Natural killer cell treated with Interleukin-12 subunit alpha and Interleukin-12 subunit beta and Interleukin-15 and Interleukin-18, amount 100 ng/mL, for 72 hours (primary cell): ENCODE measurements around the gene CAMK2G. TPM values are rescaled to one million over a fixed set of nuclear protein-coding genes. Genes with fewer than 3 reads are reported as not detected.
A peak's percentile ranks its signal among the peaks of the same experiment; 100 is the strongest.

Experiments used
- ATAC-seq, 2 donors: fragments of 150-1000 bp; cut with Tn5 transposase in 1 of 2; sonication (Bioruptor Pico), chemical (Tn5 transposase) in 1 of 2; 2 replicates each; pipeline ENCODE4 v1.10.0; 2021
- DNase-seq: peaks from one replicate; pipeline ENCODE4 v3.0.0; 2022; ENCODE audit warnings: low spot score
- H3K27ac Mint-ChIP-seq, 2 donors: 1 replicate in 1 of 2; 2 replicates in 1 of 2; pipeline ENCODE4 v1.8.0; 2022; ENCODE audit warnings: mixed read lengths in 2 of 2, mild to moderate bottlenecking in 1 of 2, moderate library complexity in 1 of 2
- H3K27me3 Mint-ChIP-seq, 2 donors: 1 replicate in 1 of 2; 2 replicates in 1 of 2; pipeline ENCODE4 v1.8.0; 2022; ENCODE audit warnings: mixed read lengths in 2 of 2
- H3K36me3 Mint-ChIP-seq: one replicate; pipeline ENCODE4 v1.8.0; 2022; ENCODE audit warnings: mixed read lengths
- H3K4me1 Mint-ChIP-seq, 2 donors: 1 replicate in 1 of 2; 2 replicates in 1 of 2; pipeline ENCODE4 v1.8.0; 2022; ENCODE audit warnings: low read depth in 2 of 2, mixed read lengths in 2 of 2, mild to moderate bottlenecking in 1 of 2
- H3K4me3 Mint-ChIP-seq: one replicate; pipeline ENCODE4 v1.8.0; 2022; ENCODE audit warnings: mixed read lengths
- H3K9me3 Mint-ChIP-seq: 2 replicates; pipeline ENCODE4 v1.8.0; 2022; ENCODE audit warnings: mixed read lengths
- total RNA-seq, 2 donors: library from RNA; stranded (reverse); gene quantifications; one replicate each; pipeline ENCODE4 v1.2.3, GENCODE V29; 2022

CAMK2G gene
- total RNA-seq, 2 donors from 2014 or later, result 6.9 to 15.3 TPM

GRCh38 chr10:73769396-73769795 is 105.0 kb downstream of the CAMK2G start:
- Mint-ChIP-seq H3K9me3 (no peaks in the 10 kb centered on the region), H3K27ac (peak overlapping the region; percentile 54 to 78), H3K36me3 (peaks cover 61% of the 10 kb centered on the region), H3K4me1 (peaks cover 47 to 50% of the 10 kb centered on the region in 2 donors), H3K4me3 (no peak overlapping the region), H3K27me3 (no peaks in the 10 kb centered on the region)
- ATAC-seq (no peak), DNase-seq (no peak)

DNA sequence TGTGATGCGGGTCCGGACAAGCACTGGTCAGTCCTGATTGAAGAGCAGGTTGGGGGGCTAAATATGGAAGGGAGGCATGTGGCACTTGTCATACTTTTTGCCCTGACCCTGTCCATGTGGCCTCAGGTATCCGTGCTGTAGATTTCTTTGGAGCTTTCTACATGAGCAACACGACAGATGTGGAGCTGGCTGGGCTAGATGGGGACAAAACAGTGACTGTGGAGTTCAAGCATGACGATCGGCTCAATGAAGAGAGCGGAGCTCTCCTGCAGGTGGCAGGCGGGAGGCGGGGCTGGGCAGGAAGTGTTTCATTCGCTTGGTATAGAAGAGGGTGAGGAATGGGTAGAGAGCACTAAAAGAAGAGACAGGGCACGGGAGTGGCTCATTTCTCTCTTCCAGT is 105.5 kb downstream of the CAMK2G start:
- peaks cover 57% of the 10 kb centered on the region for H3K36me3 Mint-ChIP-seq
- no peaks in the 10 kb centered on the region for H3K9me3 Mint-ChIP-seq
- peaks cover 42 to 50% of the 10 kb centered on the region in 2 donors for H3K4me1 Mint-ChIP-seq
- H3K27ac Mint-ChIP-seq, result peak overlapping the region; percentile 54 to 78
- DNase-seq (no peak), ATAC-seq (no peak)
- no peaks in the 10 kb centered on the region for H3K27me3 Mint-ChIP-seq
- peak overlapping the region; percentile 15 for H3K4me3 Mint-ChIP-seq

DNA sequence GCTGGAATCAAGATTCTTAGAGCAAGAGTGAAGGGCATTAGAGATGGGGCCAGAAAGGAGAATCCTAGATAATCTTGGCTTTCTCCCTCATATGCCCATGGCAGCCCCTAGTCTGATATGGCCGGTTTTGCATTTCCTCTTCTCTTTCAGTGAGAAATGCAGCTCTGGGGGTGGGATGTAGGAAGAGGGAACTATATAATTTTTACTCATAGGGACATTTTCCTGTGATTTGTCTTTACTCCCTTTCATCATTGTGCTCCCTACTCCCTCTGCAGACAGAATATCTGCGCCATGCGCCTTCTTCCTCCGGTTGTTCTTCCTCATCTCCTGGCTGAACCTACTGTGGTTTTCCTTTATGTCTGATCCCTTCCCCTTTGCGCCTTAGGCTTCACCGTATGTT is 109.3 kb downstream of the CAMK2G start:
- peak overlapping the region; percentile 69 for H3K4me3 Mint-ChIP-seq
- DNase-seq, result no peak
- H3K36me3 Mint-ChIP-seq, result peaks cover 77% of the 10 kb centered on the region
- ATAC-seq, result no peak
- H3K27ac Mint-ChIP-seq, result peak overlapping the region; percentile 82 to 89
- no peaks in the 10 kb centered on the region for H3K9me3 Mint-ChIP-seq
- peaks cover 58 to 65% of the 10 kb centered on the region in 2 donors for H3K4me1 Mint-ChIP-seq
- no peaks in the 10 kb centered on the region for H3K27me3 Mint-ChIP-seq

DNA sequence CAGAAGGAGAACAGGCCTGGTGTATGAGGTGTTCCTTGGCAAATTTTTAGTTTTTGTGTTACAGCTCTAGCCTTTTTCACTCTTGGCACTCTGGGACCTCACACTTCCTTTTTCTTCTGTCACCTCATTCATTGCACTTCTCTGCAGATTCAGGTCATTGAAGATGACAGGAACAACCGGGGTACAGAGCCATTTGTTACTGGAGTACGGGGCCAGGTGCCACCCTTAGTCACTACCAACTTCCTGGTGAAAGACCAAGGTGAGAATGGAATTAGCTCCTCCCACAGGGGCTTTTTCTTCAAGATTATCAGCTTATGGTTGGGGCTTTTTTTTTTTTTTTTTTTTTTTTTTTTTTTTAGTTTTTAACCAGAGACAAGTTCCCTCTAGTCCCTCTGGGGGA is 111.0 kb downstream of the CAMK2G start:
- peak overlapping the region; percentile 82 to 89 for H3K27ac Mint-ChIP-seq
- no peaks in the 10 kb centered on the region for H3K9me3 Mint-ChIP-seq
- ATAC-seq (peak; percentile 9 to 46), DNase-seq (no peak)
- no peaks in the 10 kb centered on the region for H3K27me3 Mint-ChIP-seq
- H3K4me1 Mint-ChIP-seq, result peaks cover 67 to 69% of the 10 kb centered on the region in 2 donors
- H3K36me3 Mint-ChIP-seq, result peaks cover 66% of the 10 kb centered on the region
- H3K4me3 Mint-ChIP-seq, result peak overlapping the region; percentile 68

GRCh38 chr10:73762915-73763314 is 111.4 kb downstream of the CAMK2G start:
- Mint-ChIP-seq H3K4me1 (peaks cover 70 to 71% of the 10 kb centered on the region in 2 donors), H3K4me3 (peak overlapping the region; percentile 68), H3K36me3 (peaks cover 64% of the 10 kb centered on the region), H3K27me3 (no peaks in the 10 kb centered on the region), H3K9me3 (no peaks in the 10 kb centered on the region), H3K27ac (peak overlapping the region; percentile 82 to 89)
- DNase-seq (no peak), ATAC-seq (peak; percentile 21 to 68)

Other genes with a start within 250 kb of the CAMK2G start
- gene MYOZ1, start 233.1 kb downstream of the CAMK2G start, total RNA-seq, result not detected
- gene SYNPO2L, start 218.5 kb downstream of the CAMK2G start, total RNA-seq, result not detected
- 10 to 100 TPM in 1 of 2 donors, 1 to 10 TPM in 1; 9.8 to 26.0 TPM for gene AGAP5, start 176.4 kb downstream of the CAMK2G start, total RNA-seq
- 100 to 1,000 TPM; 152 to 172 TPM for gene SEC24C, start 130.2 kb downstream of the CAMK2G start, total RNA-seq
- 10 to 100 TPM; 18.7 to 28.5 TPM for gene CHCHD1, start 92.5 kb downstream of the CAMK2G start, total RNA-seq
- gene ZSWIM8, start 88.9 kb downstream of the CAMK2G start, total RNA-seq, result 100 to 1,000 TPM; 121 to 148 TPM
- gene NDST2, start 63.0 kb downstream of the CAMK2G start, total RNA-seq, result 10 to 100 TPM; 42.8 to 83.3 TPM
- gene PLAU, start 36.6 kb upstream of the CAMK2G start, total RNA-seq, result not detected
- gene VCL, start 123.6 kb upstream of the CAMK2G start, total RNA-seq, result 10 to 100 TPM; 42.1 to 51.4 TPM